Esophagus squamous epithelium (tissue), 4 donors: ENCODE data around the gene FBH1.

Experiments used
- POLR2A ChIP-seq, 4 donors: fragments of 450-650 bp; IDR thresholded peaks; one replicate each; pipeline ENCODE4 v1.6.1; 2017; ENCODE audit warnings: antibody characterized with exemption in 4 of 4, mild to moderate bottlenecking in 4 of 4, moderate library complexity in 3 of 4
- TF ChIP-seq, protein P1 (sequence below), 6 experiments: fragments of 450-650 bp in 4 of 6; fragments of 200-600 bp in 2 of 6; sonication (generic) in 2 of 6; IDR thresholded peaks; one replicate each; pipeline ENCODE4 v1.5.1; 2016 to 2019; ENCODE audit warnings: antibody characterized with exemption in 6 of 6, mild to moderate bottlenecking in 4 of 6, moderate library complexity in 4 of 6

DNA sequence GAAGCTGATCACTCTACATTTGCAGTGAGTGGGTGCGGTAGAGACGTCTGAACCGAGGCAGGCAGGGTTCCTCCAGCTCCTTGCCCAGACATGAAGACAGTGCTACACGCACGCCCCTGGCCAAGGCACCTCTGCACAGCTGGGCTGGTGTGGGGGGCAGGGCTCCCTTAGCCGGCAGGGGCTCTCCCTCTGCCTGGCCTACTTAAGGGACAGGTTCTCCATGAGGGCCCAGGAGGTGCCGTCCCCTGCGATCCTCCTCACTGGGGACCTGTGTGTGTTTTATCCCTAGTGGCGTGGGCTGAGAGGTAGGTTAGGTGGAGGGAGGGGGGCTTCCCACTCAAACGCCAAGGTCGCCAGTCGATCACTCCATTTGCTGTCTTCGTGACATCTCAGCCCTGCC is 52.0 kb downstream of the FBH1 start:
- TF ChIP-seq, protein P1, sequence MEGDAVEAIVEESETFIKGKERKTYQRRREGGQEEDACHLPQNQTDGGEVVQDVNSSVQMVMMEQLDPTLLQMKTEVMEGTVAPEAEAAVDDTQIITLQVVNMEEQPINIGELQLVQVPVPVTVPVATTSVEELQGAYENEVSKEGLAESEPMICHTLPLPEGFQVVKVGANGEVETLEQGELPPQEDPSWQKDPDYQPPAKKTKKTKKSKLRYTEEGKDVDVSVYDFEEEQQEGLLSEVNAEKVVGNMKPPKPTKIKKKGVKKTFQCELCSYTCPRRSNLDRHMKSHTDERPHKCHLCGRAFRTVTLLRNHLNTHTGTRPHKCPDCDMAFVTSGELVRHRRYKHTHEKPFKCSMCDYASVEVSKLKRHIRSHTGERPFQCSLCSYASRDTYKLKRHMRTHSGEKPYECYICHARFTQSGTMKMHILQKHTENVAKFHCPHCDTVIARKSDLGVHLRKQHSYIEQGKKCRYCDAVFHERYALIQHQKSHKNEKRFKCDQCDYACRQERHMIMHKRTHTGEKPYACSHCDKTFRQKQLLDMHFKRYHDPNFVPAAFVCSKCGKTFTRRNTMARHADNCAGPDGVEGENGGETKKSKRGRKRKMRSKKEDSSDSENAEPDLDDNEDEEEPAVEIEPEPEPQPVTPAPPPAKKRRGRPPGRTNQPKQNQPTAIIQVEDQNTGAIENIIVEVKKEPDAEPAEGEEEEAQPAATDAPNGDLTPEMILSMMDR (IDR thresholded peaks at IDR 0.05), result no peak
- TF ChIP-seq POLR2A (IDR thresholded peaks at IDR 0.05), result no peak
